Muscle of arm (tissue), 14 donors: ENCODE data around the gene TFG. TPM values are rescaled to one million over a fixed set of nuclear protein-coding genes. Genes with fewer than 3 reads are reported as not detected.
"Not testable (repeated sequence)": the region's sequence is repeated elsewhere in the genome, so short reads cannot be mapped to it uniquely, and the experiment has no call there.

Source experiments
- DNase-seq: peaks from one replicate; pipeline ENCODE4 v3.0.0-alpha.2; 2013
- long read RNA-seq, 11 donors: transcript quantifications; one replicate each; lab custom pipeline, GENCODE V29; 2026
- polyA plus RNA-seq, 12 donors: library from polyadenylated mRNA; unstranded; fragments of 120-200 nt; gene quantifications; one replicate each; pipeline ENCODE4 v1.2.1, GENCODE V29; 2013; ENCODE audit not compliant: insufficient read length in 12 of 12

TFG gene
- polyA plus RNA-seq, result 100 to 1,000 TPM in 4 of 12 donors, 10 to 100 TPM in 7, not detected in 1; 79.4 to 140 (median 99.7) TPM
- long read RNA-seq, donor 1, transcript TFG-206 (2 exons, 3,271 nt), result minor isoform, 10 of 83 reads
- long read RNA-seq, donor 1, transcript TFG-204 (8 exons, 1,783 nt), result minor isoform, 12 of 83 reads
- long read RNA-seq, donor 1, transcript TFG-201 (8 exons, 1,978 nt), result major isoform, 35 of 83 reads
- long read RNA-seq, donor 1, partial matches to known transcripts, result 21 of 83 reads
- long read RNA-seq, donor 1, other reads (novel, unspliced or antisense), result 0 of 83 reads
- long read RNA-seq, donor 2, transcript TFG-201 (8 exons, 1,978 nt), result major isoform, 30 of 122 reads
- long read RNA-seq, donor 2, transcript TFG-204 (8 exons, 1,783 nt), result minor isoform, 6 of 122 reads
- long read RNA-seq, donor 2, partial matches to known transcripts, result 79 of 122 reads
- long read RNA-seq, donor 2, other reads (novel, unspliced or antisense), result 0 of 122 reads
- long read RNA-seq, donor 3, transcript TFG-201 (8 exons, 1,978 nt), result major isoform, 14 of 20 reads
- long read RNA-seq, donor 3, partial matches to known transcripts, result 0 of 20 reads
- long read RNA-seq, donor 3, other reads (novel, unspliced or antisense), result 0 of 20 reads
- long read RNA-seq, donor 4, transcript TFG-204 (8 exons, 1,783 nt), result minor isoform, 5 of 22 reads
- long read RNA-seq, donor 4, transcript TFG-201 (8 exons, 1,978 nt), result major isoform, 12 of 22 reads
- long read RNA-seq, donor 4, partial matches to known transcripts, result 0 of 22 reads
- long read RNA-seq, donor 4, other reads (novel, unspliced or antisense), result 0 of 22 reads
- long read RNA-seq, donor 5, transcript TFG-206 (2 exons, 3,271 nt), result minor isoform, 5 of 54 reads
- long read RNA-seq, donor 5, transcript TFG-204 (8 exons, 1,783 nt), result minor isoform, 8 of 54 reads
- long read RNA-seq, donor 5, transcript TFG-201 (8 exons, 1,978 nt), result major isoform, 37 of 54 reads
- long read RNA-seq, donor 5, partial matches to known transcripts, result 0 of 54 reads
- long read RNA-seq, donor 5, other reads (novel, unspliced or antisense), result 0 of 54 reads
- long read RNA-seq, donor 6, transcript TFG-201 (8 exons, 1,978 nt), result major isoform, 13 of 36 reads
- long read RNA-seq, donor 6, partial matches to known transcripts, result 17 of 36 reads
- long read RNA-seq, donor 6, other reads (novel, unspliced or antisense), result 0 of 36 reads
- long read RNA-seq, donor 7, transcript TFG-201 (8 exons, 1,978 nt), result major isoform, 6 of 14 reads
- long read RNA-seq, donor 7, partial matches to known transcripts, result 0 of 14 reads
- long read RNA-seq, donor 7, other reads (novel, unspliced or antisense), result 0 of 14 reads
- long read RNA-seq, donor 8, transcript TFG-204 (8 exons, 1,783 nt), result minor isoform, 13 of 50 reads
- long read RNA-seq, donor 8, transcript TFG-201 (8 exons, 1,978 nt), result major isoform, 28 of 50 reads
- long read RNA-seq, donor 8, partial matches to known transcripts, result 0 of 50 reads
- long read RNA-seq, donor 8, other reads (novel, unspliced or antisense), result 0 of 50 reads
- long read RNA-seq, donor 9, transcript TFG-201 (8 exons, 1,978 nt), result major isoform, 21 of 26 reads
- long read RNA-seq, donor 9, partial matches to known transcripts, result 0 of 26 reads
- long read RNA-seq, donor 9, other reads (novel, unspliced or antisense), result 0 of 26 reads
- long read RNA-seq, donor 10, transcript TFG-204 (8 exons, 1,783 nt), result minor isoform, 5 of 35 reads
- long read RNA-seq, donor 10, transcript TFG-201 (8 exons, 1,978 nt), result major isoform, 26 of 35 reads
- long read RNA-seq, donor 10, partial matches to known transcripts, result 0 of 35 reads
- long read RNA-seq, donor 10, other reads (novel, unspliced or antisense), result 0 of 35 reads
- long read RNA-seq, donor 11, transcript TFG-204 (8 exons, 1,783 nt), result minor isoform, 8 of 56 reads
- long read RNA-seq, donor 11, transcript TFG-201 (8 exons, 1,978 nt), result major isoform, 30 of 56 reads
- long read RNA-seq, donor 11, transcript TFG-206 (2 exons, 3,271 nt), result minor isoform, 8 of 56 reads
- long read RNA-seq, donor 11, partial matches to known transcripts, result 5 of 56 reads
- long read RNA-seq, donor 11, other reads (novel, unspliced or antisense), result 0 of 56 reads

DNA sequence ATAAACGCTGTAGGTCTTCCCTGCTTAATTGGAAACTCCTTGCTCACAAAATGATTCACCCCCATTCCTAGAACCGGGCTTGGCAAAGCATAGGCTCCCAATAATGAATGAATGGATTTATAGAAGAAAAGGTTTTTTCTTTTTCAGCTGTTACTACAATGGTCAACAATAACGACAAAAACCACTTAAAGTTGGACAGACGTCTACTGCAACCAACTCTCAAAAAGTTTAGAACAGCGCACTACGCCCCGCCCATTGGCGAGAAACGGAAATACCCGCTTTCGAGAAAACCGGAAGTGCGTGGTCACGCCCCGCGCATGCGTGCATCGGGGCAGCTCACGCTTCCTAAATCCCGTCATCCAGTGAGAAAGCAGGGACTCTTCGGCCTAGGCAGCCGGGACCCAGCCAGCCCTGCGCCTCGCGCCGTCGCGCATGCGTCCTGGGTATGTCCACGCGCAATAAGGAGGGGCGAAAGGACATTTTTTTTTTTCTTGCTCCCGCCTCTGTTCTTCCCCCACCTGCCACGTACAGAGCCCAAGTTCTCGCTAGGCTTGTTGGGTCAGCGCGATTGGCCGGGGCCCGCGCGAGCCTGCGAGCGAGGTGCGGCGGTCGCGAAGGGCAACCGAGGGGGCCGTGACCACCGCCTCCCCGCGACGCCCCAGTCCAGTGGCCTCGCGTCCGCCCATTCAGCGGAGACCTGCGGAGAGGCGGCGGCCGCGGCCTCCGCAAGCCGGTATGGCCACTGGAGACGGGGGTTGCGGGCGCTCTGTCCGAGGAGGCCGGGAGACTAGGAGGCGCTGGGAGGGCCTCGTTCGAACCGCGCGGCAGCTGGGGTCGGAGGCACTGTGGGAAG, at the start of gene TFG:
TFG (plus strand) TSS at position 506 of the 853 bp plus-strand sequence. CDS start 4,192 bp downstream, outside the sequence.
- DNase-seq, result peak; percentile 100

- not testable (repeated sequence) for DNase-seq
Observed at GRCh38 chr3:100661294-100661693, 48.0 kb upstream of the TFG start.

GRCh38 chr3:100662113-100662823, 47.0 kb upstream of the TFG start:
- DNase-seq, result no peak

GRCh38 chr3:100665230-100665629, 44.1 kb upstream of the TFG start:
- no peak for DNase-seq

DNA sequence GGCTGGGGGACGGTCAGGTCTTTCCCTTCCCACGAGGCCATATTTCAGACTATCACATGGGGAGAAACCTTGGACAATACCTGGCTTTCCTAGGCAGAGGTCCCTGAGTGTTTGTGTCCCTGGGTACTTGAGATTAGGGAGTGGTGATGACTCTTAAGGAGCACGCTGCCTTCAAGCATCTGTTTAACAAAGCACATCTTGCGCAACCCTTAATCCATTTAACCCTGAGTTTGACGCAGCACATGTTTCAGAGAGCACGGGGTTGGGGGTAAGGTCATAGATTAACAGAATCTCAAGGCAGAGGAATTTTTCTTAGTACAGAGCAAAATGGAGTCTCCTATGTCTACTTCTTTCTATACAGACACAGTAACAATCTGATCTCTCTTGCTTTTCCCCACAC, 42.6 kb upstream of the TFG start:
- DNase-seq, result not testable (repeated sequence)

DNA sequence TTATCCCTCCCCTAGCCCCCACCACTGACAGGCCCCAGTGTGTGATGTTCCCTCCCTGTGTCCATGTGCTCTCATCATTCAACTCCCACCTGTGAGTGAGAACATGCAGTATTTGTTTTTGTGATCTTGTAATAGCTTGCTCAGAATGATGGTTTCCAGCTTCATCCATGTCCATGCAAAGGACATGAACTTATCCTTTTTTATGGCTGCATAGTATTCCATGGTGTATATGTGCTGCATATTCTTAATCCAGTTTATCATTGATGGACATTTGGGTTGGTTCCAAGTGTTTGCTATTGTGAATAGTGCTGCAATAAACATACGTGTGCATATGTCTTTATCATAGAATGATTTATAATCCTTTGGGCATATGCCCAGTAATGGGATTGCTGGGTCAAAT, 42.0 kb upstream of the TFG start:
- not testable (repeated sequence) for DNase-seq

DNA sequence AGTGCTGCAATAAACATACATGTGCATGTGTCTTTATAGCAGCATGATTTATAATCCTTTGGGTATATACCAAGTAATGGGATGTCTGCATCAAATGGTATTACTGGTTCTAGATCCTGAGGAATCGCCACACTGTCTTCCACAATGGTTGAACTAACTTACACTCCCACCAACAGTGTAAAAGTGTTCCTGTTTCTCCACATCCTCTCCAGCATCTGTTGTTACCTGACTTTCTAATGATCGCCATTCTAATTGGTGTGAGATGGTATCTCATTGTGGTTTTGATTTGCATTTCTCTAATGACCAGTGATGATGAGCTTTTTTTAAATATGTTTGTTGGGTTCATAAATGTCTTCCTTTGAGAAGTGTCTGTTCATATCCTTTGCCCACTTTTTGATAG, 38.3 kb upstream of the TFG start:
- DNase-seq, result not testable (repeated sequence)

DNA sequence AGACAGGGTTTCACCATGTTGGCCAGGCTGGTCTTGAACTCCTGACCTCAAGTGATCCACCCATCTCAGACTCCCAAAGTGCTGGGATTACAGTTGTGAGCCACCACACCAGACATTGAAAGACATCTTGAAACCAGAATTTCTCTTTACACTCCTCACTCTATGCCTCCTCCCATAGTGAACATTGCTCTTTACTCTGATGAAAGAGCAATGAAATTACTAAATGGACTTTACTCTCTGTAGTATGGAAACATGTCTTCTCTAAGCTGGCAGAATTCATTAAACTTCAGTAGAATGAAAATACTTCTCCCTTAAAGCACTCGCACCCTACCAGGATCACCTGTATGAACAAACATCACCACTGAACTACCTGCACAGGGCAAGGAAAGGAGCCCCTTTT, 27.8 kb upstream of the TFG start:
- no peak for DNase-seq

GRCh38 chr3:100682056-100682853, 27.0 kb upstream of the TFG start:
- no peak for DNase-seq

DNA sequence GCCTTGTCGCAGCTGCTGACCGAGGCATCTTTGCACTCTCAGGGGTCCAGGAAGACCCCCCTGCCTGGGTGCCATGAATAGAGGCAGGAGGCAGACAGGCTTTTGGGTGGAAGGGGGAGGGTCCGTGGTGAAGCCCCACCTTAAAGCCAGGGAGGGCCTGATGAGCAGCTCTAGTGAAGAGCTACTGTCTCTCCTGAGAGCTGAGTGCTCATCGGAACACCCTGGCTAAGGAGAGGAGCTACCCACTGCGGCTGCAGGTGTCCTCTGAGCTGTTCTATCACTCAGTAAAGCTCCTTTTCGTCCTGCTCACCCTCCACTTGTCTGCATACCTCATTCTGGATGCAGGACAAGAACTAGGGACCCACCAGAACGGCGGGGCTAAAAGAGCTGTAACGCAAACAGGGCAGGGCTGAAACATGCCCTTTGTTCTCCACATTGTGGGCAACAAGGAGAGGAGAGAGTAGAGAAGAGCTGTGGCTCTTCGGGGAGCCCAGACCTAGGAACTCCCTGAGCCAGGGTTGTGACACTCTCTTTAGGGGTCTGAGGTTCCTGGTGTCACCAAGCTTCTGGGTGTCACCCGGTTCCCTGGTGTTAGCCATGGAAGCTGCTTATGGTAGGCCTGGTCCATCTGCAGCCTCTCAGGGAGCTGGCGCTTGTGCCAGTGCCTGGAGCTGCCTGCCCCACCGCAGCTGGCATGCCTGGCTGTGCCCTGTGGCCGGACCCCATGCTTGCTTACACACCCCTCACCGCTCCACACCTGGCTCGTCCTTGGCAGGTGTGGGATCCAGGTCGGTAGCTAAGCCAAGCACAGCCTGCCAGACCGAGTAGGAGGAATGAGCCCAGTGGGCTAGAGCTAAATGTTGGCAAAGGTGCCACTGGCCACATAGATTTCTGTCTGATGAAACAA, 26.2 kb upstream of the TFG start:
- no peak for DNase-seq

DNA sequence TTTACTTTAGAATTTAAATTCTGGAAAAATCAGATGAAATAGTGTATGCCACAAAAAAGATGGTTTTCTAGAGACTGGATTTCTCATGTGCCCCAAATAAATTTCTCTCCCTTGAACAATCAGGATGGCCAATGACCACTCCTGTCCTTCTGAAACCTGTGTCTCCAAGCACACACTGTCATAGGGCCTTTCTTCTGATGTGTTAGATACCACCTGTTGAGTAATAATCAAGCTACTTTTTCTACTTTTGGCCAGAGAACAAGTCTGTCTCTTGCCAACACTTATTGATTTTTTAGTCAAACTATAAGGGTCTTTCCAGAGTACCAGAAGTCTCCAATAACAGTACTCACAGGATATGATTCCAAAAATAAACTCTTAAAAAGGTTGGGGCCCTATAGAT, 16.1 kb upstream of the TFG start:
- DNase-seq, result no peak

- no peak for DNase-seq
Observed at GRCh38 chr3:100695696-100696095, 13.6 kb upstream of the TFG start.

- DNase-seq, result no peak
Observed at GRCh38 chr3:100696161-100696560, 13.1 kb upstream of the TFG start.

GRCh38 chr3:100697172-100697571, 12.1 kb upstream of the TFG start:
- no peak for DNase-seq

GRCh38 chr3:100697723-100698285, 11.5 kb upstream of the TFG start:
- DNase-seq, result no peak

DNA sequence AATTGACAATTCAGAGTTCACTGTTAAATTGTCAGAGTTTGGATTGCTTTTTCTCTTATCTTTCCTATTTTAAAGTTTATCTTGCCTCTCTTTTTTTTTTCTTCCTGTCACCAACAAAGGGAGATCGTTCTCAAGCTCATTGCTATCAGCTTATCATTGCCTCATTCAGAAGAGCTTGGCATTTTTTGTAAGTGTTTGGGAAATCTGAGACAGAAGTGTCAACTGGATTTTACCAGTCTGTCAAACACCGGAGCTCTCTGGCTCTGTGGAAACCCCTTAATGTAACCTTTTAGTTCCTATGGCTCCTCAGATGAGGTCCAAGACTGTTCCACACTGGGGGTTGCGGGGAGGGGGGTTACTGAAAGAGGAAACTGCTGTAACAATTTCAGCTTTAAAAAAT, 10.6 kb upstream of the TFG start:
- DNase-seq, result no peak
